Measurements from ENCODE around the gene MAD2L1BP.

MAD2L1BP gene

DNA sequence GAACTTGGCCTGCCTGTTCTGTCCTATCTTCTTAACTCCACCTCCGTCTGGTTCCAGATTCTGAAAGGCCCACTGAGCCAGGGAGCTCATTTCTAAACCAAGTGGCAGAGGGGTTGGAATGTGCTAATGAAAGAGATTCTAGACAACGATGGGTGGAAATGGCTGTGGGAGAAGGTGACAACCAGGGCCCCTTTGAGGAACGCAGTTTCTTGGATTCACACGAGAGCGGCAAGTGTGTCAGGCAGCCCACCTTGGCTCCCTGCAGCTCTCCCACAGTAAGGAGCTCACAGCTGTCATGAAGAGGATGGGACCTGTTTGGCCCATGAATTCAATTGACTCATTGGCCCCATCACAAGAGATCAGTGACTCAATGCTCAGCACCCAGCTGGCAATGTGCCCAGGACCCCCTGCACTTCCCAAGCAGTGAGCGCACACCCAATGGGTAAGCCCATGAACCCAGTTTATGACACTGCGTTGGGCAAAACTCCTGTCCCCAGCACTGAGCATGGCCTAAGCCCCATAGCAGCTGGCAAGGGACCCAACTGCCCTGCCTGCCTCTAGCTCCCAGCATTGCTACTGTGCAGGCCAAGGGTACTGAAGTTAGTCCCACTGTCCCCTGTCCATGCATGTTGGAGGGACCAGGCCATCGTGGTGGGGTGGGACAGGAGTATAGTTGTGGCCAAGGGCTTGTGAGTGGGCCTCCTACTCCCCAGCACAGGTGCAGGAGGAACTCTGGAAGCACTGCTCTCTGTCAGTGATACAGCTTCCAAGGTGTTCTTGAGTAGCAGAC lies 35.6 kb downstream of the MAD2L1BP start:
- DNase-seq (ENCODE audit: low read depth) = no peak
- TF ChIP-seq, protein P1, sequence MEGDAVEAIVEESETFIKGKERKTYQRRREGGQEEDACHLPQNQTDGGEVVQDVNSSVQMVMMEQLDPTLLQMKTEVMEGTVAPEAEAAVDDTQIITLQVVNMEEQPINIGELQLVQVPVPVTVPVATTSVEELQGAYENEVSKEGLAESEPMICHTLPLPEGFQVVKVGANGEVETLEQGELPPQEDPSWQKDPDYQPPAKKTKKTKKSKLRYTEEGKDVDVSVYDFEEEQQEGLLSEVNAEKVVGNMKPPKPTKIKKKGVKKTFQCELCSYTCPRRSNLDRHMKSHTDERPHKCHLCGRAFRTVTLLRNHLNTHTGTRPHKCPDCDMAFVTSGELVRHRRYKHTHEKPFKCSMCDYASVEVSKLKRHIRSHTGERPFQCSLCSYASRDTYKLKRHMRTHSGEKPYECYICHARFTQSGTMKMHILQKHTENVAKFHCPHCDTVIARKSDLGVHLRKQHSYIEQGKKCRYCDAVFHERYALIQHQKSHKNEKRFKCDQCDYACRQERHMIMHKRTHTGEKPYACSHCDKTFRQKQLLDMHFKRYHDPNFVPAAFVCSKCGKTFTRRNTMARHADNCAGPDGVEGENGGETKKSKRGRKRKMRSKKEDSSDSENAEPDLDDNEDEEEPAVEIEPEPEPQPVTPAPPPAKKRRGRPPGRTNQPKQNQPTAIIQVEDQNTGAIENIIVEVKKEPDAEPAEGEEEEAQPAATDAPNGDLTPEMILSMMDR (conservative IDR thresholded peaks at IDR 0.05; ENCODE audit: low read depth, low read length) = no peak
- no peak overlapping the region for H3K4me3 ChIP-seq (ENCODE audit: low read length)

DNA sequence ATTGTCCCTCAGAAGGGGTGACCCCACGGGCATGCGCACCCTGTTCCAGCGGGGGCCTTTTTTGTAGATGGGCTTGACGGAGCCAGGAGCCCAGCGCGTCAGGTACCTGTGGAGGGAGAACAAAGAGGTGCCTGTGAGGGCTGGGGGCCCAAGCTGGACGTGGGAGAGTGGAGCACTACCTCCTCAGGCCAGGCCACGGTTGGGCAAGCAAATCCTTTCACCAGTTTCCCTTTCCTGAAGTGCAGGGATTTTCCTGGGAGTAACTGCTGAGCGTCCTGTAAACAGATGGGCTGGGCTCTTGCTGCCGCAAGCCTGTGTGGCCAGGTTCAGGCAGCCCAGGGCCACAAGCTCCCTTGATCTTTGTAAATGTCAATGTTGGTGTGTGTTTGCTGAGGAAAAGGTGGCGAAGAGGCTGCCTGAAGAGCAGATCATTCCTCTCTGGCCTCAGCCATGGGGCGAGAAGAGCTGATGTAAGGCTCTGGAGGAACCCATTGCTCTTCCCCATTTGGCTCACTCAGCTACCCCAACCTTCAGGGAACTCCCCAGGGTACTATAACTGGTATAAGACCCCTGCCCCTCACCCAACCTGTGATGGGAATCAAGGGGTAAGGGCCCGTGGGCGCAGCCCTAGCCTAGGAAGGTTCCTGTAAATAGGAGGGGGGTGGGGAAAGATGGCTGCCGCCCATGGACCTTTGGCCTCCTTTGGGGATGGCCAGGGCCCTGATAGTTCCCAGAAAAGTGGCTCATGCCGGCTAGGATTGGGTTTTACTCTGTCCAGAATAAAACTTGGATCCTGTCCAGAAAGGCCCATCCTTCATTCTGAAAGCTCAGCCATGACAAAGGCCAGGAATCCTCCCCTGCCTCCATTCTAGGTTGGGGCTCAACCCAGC lies 36.4 kb downstream of the MAD2L1BP start:
- DNase-seq (ENCODE audit: low read depth) = no peak
- no peak overlapping the region for H3K4me3 ChIP-seq (ENCODE audit: low read length)
- TF ChIP-seq, protein P1 (conservative IDR thresholded peaks at IDR 0.05; ENCODE audit: low read depth, low read length) = no peak

DNA sequence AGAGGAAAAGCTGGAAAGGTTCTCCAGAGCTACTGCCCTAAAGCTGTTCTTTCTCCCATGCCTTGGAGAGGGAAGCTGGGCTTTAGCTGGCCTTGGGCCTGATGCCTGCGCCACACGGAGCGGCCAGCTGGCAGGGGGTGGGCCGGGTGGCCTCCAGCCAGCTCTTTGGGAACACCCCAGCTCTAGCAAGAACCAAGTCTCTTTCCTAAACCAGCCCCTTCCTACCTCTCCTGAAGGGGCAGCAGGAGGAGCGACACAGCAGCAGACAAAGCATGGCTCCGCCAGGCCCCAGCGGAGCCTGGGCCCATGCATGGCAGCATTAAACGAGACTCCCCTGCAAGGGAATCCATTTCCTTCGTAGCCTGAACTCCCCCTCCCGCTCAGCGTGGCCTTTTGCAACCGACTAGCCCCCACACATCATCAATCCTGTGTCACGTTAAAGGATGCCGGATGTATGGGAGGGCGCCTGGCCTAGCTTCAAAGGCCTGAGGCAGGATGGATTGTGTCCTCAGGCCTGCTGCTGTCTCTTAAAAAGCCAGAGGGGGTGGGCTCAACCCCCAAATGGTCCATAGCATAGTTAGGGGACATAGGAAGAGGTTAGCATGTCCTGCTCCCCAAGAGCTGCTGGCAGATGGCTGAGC lies 37.9 kb downstream of the MAD2L1BP start:
- H3K4me3 ChIP-seq (ENCODE audit: low read length) = no peak overlapping the region
- DNase-seq (ENCODE audit: low read depth) = no peak
- TF ChIP-seq, protein P1 (conservative IDR thresholded peaks at IDR 0.05; ENCODE audit: low read depth, low read length) = no peak

DNA sequence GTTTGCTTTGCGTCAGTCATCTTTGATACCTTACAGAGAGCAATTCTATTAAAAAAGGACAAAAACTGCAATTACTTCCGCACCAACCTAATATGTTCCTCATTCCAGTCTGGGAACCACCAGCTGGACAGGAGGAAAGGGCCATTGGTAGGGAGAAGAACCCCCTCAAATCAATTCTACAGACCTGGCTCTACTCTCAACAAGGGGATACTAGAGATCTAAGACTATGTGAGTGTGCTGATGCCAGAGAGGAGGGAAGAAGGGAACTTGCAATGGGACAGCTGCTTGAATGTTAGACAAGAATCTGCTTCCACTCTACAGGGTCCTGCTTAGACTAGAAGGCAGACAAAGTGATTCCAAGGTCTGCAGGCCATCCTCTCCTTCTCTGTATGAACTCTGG lies 38.7 kb downstream of the MAD2L1BP start:
- H3K4me3 ChIP-seq (ENCODE audit: low read length) = no peak overlapping the region
- DNase-seq (ENCODE audit: low read depth) = no peak
- TF ChIP-seq, protein P1 (conservative IDR thresholded peaks at IDR 0.05; ENCODE audit: low read depth, low read length) = no peak

DNA sequence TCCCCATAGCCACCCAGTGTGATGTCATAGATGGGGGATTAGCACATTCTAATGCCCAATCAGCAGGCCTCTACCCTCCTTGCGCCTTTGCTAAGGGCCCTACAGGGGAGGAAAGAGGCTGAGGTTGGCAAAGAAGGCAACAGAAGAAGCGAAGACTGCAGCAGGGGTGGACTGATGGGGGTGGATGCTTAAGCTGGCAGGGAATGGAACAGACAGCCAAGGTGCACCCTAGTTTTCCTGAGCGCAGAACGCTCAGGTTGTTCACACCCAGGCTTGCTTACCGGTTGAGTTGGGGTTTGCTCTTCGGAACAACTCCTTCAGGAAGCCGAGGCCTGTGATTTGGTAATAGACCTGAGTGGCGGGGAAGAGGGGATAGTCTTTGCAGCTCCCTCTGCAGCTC lies 39.3 kb downstream of the MAD2L1BP start:
- DNase-seq (ENCODE audit: low read depth) = no peak
- no peak overlapping the region for H3K4me3 ChIP-seq (ENCODE audit: low read length)
- TF ChIP-seq, protein P1 (conservative IDR thresholded peaks at IDR 0.05; ENCODE audit: low read depth, low read length) = no peak

DNA sequence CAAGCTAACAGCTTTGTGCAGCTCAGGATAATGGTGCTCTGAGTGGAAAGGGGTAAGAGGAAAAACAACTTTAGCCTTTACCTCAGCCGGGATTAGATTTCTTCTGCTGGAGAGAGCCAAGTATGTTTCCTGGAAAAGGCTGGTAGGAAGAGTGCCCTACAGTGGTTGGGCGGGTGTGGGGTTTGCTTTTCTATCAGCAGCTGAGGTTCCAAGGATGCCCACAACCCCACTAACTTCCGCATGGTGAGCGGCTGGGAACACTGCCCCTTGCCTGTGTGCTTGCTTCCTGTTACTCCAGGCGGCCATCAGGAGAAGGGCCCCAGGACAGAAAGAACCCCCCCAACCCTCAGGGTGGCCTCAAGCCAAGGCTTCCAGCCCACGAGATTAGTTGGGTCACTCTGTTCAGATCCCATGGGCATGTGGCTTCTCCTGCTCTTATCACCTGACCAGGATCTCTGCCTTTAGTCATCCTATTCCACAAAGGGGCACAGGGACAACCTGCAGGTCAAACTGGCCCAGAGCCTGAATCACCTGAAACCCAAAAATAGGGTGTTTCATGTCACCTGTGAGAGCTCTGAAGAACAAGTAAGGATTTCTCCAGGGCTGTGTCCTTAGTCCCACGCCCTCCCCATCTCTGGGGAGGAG lies 41.4 kb downstream of the MAD2L1BP start:
- TF ChIP-seq, protein P1 (conservative IDR thresholded peaks at IDR 0.05; ENCODE audit: low read depth, low read length) = no peak
- DNase-seq (ENCODE audit: low read depth) = no peak
- H3K4me3 ChIP-seq (ENCODE audit: low read length) = no peak overlapping the region
